ENCODE measurements around the gene CDRT15. TPM values are rescaled to one million over a fixed set of nuclear protein-coding genes. Genes with fewer than 3 reads are reported as not detected.

The CDRT15 gene
- total RNA-seq, 1 experiment from 2014 or later, result not detected

DNA sequence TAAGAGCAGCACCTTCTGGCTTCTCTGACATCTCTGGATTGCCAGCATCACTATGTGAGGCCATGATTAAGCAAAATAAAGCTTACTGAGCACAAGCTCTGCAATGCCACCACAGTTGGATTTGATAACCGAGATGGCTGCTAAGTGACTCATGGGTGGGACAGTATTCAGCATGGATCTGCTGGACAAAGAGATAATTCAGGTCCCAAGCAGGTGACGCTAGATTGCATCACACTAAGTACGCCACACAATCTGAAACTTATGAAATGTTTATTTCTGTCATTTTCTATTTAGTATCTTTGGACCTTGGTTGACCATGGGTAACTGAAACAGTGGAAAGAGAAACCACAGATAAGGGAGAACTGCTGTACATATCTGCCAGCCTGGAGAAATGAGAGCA is 27.4 kb downstream of the CDRT15 start:
- no peaks in the 10 kb centered on the region for H4K20me1 ChIP-seq (ENCODE audit: control insufficient read depth, insufficient read depth, insufficient read length)
- H3K27ac ChIP-seq (ENCODE audit: insufficient read length, low read depth, low read length), result no peak overlapping the region
- H3K4me1 Mint-ChIP-seq, result 0 out of 4 replicates have a peak, but pooled peaks cover 0 to 2% of the 10 kb centered on the region in 2 experiments
- H3K4ac ChIP-seq (ENCODE audit: low read depth, low read length), result no peak overlapping the region
- no peaks in the 10 kb centered on the region for H3K27me3 ChIP-seq (ENCODE audit: insufficient read depth, low read length)
- H3K27me3 Mint-ChIP-seq (ENCODE audit: low read depth), result no peaks in the 10 kb centered on the region
- no peak overlapping the region for H3K18ac ChIP-seq (ENCODE audit: insufficient read length, low read depth, low read length)
- H3T11ph ChIP-seq (ENCODE audit: low read length), result no peak overlapping the region
- H2AFZ ChIP-seq (ENCODE audit: low read length), result no peak overlapping the region
- no peak overlapping the region for H2BK12ac ChIP-seq (ENCODE audit: insufficient read length, low read depth, low read length)
- H4K91ac ChIP-seq (ENCODE audit: insufficient read length, low read depth, low read length), result no peak overlapping the region
- no peak overlapping the region for H3K4me3 Mint-ChIP-seq
- H3K9ac ChIP-seq (ENCODE audit: extremely low read depth, insufficient read length, low read length), result no peak overlapping the region
- no peak for DNase-seq
- TF ChIP-seq, protein P1, sequence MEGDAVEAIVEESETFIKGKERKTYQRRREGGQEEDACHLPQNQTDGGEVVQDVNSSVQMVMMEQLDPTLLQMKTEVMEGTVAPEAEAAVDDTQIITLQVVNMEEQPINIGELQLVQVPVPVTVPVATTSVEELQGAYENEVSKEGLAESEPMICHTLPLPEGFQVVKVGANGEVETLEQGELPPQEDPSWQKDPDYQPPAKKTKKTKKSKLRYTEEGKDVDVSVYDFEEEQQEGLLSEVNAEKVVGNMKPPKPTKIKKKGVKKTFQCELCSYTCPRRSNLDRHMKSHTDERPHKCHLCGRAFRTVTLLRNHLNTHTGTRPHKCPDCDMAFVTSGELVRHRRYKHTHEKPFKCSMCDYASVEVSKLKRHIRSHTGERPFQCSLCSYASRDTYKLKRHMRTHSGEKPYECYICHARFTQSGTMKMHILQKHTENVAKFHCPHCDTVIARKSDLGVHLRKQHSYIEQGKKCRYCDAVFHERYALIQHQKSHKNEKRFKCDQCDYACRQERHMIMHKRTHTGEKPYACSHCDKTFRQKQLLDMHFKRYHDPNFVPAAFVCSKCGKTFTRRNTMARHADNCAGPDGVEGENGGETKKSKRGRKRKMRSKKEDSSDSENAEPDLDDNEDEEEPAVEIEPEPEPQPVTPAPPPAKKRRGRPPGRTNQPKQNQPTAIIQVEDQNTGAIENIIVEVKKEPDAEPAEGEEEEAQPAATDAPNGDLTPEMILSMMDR (conservative IDR thresholded peaks at IDR 0.05), result no peak
- peaks cover 20 to 22% of the 10 kb centered on the region in 2 experiments for H3K9me3 Mint-ChIP-seq
- no peaks in the 10 kb centered on the region for H3K79me2 ChIP-seq (ENCODE audit: insufficient read depth, low read length)
- no peaks in the 10 kb centered on the region for H3K79me1 ChIP-seq (ENCODE audit: insufficient read depth, low read depth, low read length, poor library complexity, severe bottlenecking)
- no peak overlapping the region for H4K5ac ChIP-seq (ENCODE audit: insufficient read length, low read depth, low read length)
- H3K23me2 ChIP-seq (ENCODE audit: insufficient read length, low read depth, low read length, poor library complexity, severe bottlenecking), result no peaks in the 10 kb centered on the region
- H2BK5ac ChIP-seq (ENCODE audit: insufficient read length, low read length), result no peak overlapping the region
- no peak overlapping the region for H2BK20ac ChIP-seq (ENCODE audit: low read depth, low read length, poor library complexity, severe bottlenecking)
- H4K8ac ChIP-seq (replicated peaks; ENCODE audit: insufficient read length, low read depth, low read length), result no peak overlapping the region
- H2AK5ac ChIP-seq (ENCODE audit: insufficient read length, low read length), result no peak overlapping the region
- H3K56ac ChIP-seq (ENCODE audit: insufficient read length, low read depth, low read length), result no peak overlapping the region
- no peak overlapping the region for H2BK120ac ChIP-seq (ENCODE audit: low read depth, low read length, poor library complexity, severe bottlenecking)
- H3K27ac Mint-ChIP-seq, result no peak overlapping the region
- peaks cover 6% of the 10 kb centered on the region for H3K9me3 ChIP-seq (ENCODE audit: control insufficient read depth, low read depth, low read length)
- H3K14ac ChIP-seq (ENCODE audit: insufficient read depth, low read length), result no peak overlapping the region
- H3K36me3 Mint-ChIP-seq (ENCODE audit: insufficient read depth in 1 of 3, low read depth in 3 of 3), result peaks cover 27 to 36% (median 34%) of the 10 kb centered on the region in 3 experiments
- H3K4me1 ChIP-seq (ENCODE audit: insufficient read depth, low read length), result no peaks in the 10 kb centered on the region
- no peak overlapping the region for H3K23ac ChIP-seq (ENCODE audit: insufficient read length, low read depth, low read length)
- no CpG with 5 or more reads among the region's 3 CpGs for WGBS (ENCODE audit: extremely low coverage, insufficient read length, low lambda C conversion rate)
- no peak overlapping the region for H3K4me2 ChIP-seq (ENCODE audit: insufficient read depth, insufficient read length, low read length)
- H2BK15ac ChIP-seq (ENCODE audit: low read depth, low read length), result no peak overlapping the region

Measured in H9 (cell line).